Measurements from ENCODE around the gene RAVER1.

The RAVER1 gene

DNA sequence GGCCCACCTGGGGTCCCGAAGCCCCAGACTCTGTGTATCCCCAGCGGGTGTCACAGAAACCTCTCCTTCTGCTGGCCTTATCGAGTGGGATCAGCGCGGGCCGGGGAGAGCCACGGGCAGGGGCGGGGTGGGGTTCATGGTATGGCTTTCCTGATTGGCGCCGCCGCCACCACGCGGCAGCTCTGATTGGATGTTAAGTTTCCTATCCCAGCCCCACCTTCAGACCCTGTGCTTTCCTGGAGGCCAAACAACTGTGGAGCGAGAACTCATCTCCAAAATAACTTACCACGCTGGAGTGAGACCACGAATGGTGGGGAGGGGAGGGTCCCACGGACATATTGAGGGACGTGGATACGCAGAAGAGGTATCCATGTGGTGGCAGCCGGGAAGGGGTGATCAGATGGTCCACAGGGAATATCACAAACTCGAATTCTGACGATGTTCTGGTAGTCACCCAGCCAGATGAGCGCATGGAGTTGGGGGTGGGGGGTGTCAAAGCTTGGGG lies 44.6 kb downstream of the RAVER1 start:
- no peak for TF ChIP-seq TAF1 (IDR thresholded peaks at IDR 0.05; ENCODE audit: borderline replicate concordance, insufficient read depth, low read length)
- TF ChIP-seq POLR2AphosphoS5 (IDR thresholded peaks at IDR 0.05; ENCODE audit: low read depth, low read length), result no peak
- TF ChIP-seq SIN3A (IDR thresholded peaks at IDR 0.05; ENCODE audit: borderline replicate concordance, insufficient read depth, low read length), result no peak
- TF ChIP-seq FOXP2 (optimal IDR thresholded peaks at IDR 0.05; ENCODE audit: borderline replicate concordance, extremely low read depth, extremely low read length, insufficient read depth), result no peak
- TF ChIP-seq, protein P1, sequence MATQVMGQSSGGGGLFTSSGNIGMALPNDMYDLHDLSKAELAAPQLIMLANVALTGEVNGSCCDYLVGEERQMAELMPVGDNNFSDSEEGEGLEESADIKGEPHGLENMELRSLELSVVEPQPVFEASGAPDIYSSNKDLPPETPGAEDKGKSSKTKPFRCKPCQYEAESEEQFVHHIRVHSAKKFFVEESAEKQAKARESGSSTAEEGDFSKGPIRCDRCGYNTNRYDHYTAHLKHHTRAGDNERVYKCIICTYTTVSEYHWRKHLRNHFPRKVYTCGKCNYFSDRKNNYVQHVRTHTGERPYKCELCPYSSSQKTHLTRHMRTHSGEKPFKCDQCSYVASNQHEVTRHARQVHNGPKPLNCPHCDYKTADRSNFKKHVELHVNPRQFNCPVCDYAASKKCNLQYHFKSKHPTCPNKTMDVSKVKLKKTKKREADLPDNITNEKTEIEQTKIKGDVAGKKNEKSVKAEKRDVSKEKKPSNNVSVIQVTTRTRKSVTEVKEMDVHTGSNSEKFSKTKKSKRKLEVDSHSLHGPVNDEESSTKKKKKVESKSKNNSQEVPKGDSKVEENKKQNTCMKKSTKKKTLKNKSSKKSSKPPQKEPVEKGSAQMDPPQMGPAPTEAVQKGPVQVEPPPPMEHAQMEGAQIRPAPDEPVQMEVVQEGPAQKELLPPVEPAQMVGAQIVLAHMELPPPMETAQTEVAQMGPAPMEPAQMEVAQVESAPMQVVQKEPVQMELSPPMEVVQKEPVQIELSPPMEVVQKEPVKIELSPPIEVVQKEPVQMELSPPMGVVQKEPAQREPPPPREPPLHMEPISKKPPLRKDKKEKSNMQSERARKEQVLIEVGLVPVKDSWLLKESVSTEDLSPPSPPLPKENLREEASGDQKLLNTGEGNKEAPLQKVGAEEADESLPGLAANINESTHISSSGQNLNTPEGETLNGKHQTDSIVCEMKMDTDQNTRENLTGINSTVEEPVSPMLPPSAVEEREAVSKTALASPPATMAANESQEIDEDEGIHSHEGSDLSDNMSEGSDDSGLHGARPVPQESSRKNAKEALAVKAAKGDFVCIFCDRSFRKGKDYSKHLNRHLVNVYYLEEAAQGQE (IDR thresholded peaks at IDR 0.05; ENCODE audit: insufficient read depth in 1 of 2, low read depth in 2 of 2, low read length in 2 of 2), result no peak

DNA sequence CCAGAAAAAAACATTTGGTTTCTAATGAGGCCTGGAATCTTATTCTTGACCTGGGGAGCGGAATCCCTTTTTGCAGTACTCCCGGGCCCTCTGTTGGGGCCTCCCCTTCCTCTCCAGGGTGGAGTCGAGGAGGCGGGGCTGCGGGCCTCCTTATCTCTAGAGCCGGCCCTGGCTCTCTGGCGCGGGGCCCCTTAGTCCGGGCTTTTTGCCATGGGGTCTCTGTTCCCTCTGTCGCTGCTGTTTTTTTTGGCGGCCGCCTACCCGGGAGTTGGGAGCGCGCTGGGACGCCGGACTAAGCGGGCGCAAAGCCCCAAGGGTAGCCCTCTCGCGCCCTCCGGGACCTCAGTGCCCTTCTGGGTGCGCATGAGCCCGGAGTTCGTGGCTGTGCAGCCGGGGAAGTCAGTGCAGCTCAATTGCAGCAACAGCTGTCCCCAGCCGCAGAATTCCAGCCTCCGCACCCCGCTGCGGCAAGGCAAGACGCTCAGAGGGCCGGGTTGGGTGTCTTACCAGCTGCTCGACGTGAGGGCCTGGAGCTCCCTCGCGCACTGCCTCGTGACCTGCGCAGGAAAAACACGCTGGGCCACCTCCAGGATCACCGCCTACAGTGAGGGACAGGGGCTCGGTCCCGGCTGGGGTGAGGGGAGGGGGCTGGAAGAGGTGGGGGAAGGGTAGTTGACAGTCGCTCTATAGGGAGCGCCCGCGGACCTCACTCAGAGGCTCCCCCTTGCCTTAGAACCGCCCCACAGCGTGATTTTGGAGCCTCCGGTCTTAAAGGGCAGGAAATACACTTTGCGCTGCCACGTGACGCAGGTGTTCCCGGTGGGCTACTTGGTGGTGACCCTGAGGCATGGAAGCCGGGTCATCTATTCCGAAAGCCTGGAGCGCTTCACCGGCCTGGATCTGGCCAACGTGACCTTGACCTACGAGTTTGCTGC lies 46.3 kb downstream of the RAVER1 start, which contains the start of gene ICAM4:
TSS of gene ICAM4 (plus strand) at position 153 of the 935 bp plus-strand sequence. CDS start at position 211, 58 bp downstream.
- no peak for TF ChIP-seq TAF1 (IDR thresholded peaks at IDR 0.05; ENCODE audit: borderline replicate concordance, insufficient read depth, low read length)
- TF ChIP-seq SIN3A (IDR thresholded peaks at IDR 0.05; ENCODE audit: borderline replicate concordance, insufficient read depth, low read length), result no peak
- no peak for TF ChIP-seq FOXP2 (optimal IDR thresholded peaks at IDR 0.05; ENCODE audit: borderline replicate concordance, extremely low read depth, extremely low read length, insufficient read depth)
- no peak for TF ChIP-seq POLR2AphosphoS5 (IDR thresholded peaks at IDR 0.05; ENCODE audit: low read depth, low read length)
- TF ChIP-seq, protein P1 (IDR thresholded peaks at IDR 0.05; ENCODE audit: insufficient read depth in 1 of 2, low read depth in 2 of 2, low read length in 2 of 2), result no peak

DNA sequence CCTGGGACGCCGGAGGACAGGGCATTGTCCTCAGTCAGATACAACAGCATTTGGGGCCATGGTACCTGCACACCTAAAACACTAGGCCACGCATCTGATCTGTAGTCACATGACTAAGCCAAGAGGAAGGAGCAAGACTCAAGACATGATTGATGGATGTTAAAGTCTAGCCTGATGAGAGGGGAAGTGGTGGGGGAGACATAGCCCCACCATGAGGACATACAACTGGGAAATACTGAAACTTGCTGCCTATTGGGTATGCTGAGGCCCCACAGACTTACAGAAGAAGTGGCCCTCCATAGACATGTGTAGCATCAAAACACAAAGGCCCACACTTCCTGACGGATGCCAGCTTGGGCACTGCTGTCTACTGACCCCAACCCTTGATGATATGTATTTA lies 47.9 kb downstream of the RAVER1 start:
- TF ChIP-seq, protein P1 (IDR thresholded peaks at IDR 0.05; ENCODE audit: insufficient read depth in 1 of 2, low read depth in 2 of 2, low read length in 2 of 2), result no peak
- TF ChIP-seq FOXP2 (optimal IDR thresholded peaks at IDR 0.05; ENCODE audit: borderline replicate concordance, extremely low read depth, extremely low read length, insufficient read depth) (no peak), POLR2AphosphoS5 (IDR thresholded peaks at IDR 0.05; ENCODE audit: low read depth, low read length) (no peak)

DNA sequence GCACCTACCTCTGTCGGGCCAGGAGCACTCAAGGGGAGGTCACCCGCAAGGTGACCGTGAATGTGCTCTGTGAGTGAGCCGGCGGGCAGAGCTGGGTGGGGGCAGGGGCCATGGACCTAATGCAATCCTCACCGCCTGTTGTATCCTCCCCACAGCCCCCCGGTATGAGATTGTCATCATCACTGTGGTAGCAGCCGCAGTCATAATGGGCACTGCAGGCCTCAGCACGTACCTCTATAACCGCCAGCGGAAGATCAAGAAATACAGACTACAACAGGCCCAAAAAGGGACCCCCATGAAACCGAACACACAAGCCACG lies 48.4 kb downstream of the RAVER1 start:
- no peak for TF ChIP-seq POLR2AphosphoS5 (IDR thresholded peaks at IDR 0.05; ENCODE audit: low read depth, low read length)

DNA sequence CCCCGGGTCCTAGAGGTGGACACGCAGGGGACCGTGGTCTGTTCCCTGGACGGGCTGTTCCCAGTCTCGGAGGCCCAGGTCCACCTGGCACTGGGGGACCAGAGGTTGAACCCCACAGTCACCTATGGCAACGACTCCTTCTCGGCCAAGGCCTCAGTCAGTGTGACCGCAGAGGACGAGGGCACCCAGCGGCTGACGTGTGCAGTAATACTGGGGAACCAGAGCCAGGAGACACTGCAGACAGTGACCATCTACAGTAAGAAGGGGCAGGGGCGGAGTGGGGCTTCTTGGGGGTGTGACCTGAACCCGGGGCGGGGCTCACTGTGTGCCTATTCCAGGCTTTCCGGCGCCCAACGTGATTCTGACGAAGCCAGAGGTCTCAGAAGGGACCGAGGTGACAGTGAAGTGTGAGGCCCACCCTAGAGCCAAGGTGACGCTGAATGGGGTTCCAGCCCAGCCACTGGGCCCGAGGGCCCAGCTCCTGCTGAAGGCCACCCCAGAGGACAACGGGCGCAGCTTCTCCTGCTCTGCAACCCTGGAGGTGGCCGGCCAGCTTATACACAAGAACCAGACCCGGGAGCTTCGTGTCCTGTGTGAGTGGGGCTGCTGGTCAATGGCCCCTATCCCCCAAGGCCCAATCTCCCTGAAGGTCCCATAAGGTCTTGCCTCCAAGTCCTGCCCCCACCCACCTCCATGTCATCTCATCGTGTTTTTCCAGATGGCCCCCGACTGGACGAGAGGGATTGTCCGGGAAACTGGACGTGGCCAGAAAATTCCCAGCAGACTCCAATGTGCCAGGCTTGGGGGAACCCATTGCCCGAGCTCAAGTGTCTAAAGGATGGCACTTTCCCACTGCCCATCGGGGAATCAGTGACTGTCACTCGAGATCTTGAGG lies 49.0 kb downstream of the RAVER1 start:
- TF ChIP-seq, protein P1 (IDR thresholded peaks at IDR 0.05; ENCODE audit: insufficient read depth in 1 of 2, low read depth in 2 of 2, low read length in 2 of 2), result no peak
- TF ChIP-seq TAF1 (IDR thresholded peaks at IDR 0.05; ENCODE audit: borderline replicate concordance, insufficient read depth, low read length) (no peak), POLR2AphosphoS5 (IDR thresholded peaks at IDR 0.05; ENCODE audit: low read depth, low read length) (no peak), SIN3A (IDR thresholded peaks at IDR 0.05; ENCODE audit: borderline replicate concordance, insufficient read depth, low read length) (no peak), FOXP2 (optimal IDR thresholded peaks at IDR 0.05; ENCODE audit: borderline replicate concordance, extremely low read depth, extremely low read length, insufficient read depth) (no peak)
